ENCODE measurements around the gene CASK.

CASK gene

GRCh38 chrX:41499984-41500383 lies 423.4 kb downstream of the CASK start:
- Histone ChIP-seq H3K27me3 (ENCODE audit: control insufficient read depth, insufficient read depth, low read length) (no peaks in the 10 kb centered on the region), H3K36me3 (ENCODE audit: control insufficient read depth, insufficient read depth, low read length) (no peaks in the 10 kb centered on the region), H3K9ac (no peak overlapping the region), H3K9me3 (ENCODE audit: control insufficient read depth, low read length) (no peaks in the 10 kb centered on the region), H3K4me1 (no peaks in the 10 kb centered on the region), H3K4me3 (ENCODE audit: low read depth, low read length) (no peak overlapping the region), H3K79me2 (no peaks in the 10 kb centered on the region), H2AFZ (no peak overlapping the region), H3K4me2 (ENCODE audit: low read length) (no peak overlapping the region), H3K27ac (no peak overlapping the region)
- TF ChIP-seq CTCF (IDR thresholded peaks at IDR 0.05) = no peak

- no peaks in the 10 kb centered on the region for H3K79me2 ChIP-seq
These were observed 424.2 kb downstream of the CASK start for GRCh38 chrX:41499195-41499594.

GRCh38 chrX:41491267-41492004 lies 431.9 kb downstream of the CASK start:
- Histone ChIP-seq H3K79me2 (no peaks in the 10 kb centered on the region), H3K9ac (no peak overlapping the region), H3K9me3 (ENCODE audit: control insufficient read depth, low read length) (no peaks in the 10 kb centered on the region), H3K27me3 (ENCODE audit: control insufficient read depth, insufficient read depth, low read length) (no peaks in the 10 kb centered on the region), H3K4me1 (no peaks in the 10 kb centered on the region), H3K36me3 (ENCODE audit: control insufficient read depth, insufficient read depth, low read length) (no peaks in the 10 kb centered on the region), H3K27ac (no peak overlapping the region), H2AFZ (no peak overlapping the region), H3K4me2 (ENCODE audit: low read length) (no peak overlapping the region), H3K4me3 (ENCODE audit: low read depth, low read length) (no peak overlapping the region)
- TF ChIP-seq CTCF (IDR thresholded peaks at IDR 0.05) = no peak

More at GRCh38 chrX:41499195-41499594, 424.2 kb downstream of the CASK start:
- no peak overlapping the region for H3K4me2 ChIP-seq (ENCODE audit: low read length)
- TF ChIP-seq CTCF (IDR thresholded peaks at IDR 0.05) = no peak
- no peak overlapping the region for H2AFZ ChIP-seq
- no peaks in the 10 kb centered on the region for H3K36me3 ChIP-seq (ENCODE audit: control insufficient read depth, insufficient read depth, low read length)
- no peaks in the 10 kb centered on the region for H3K27me3 ChIP-seq (ENCODE audit: control insufficient read depth, insufficient read depth, low read length)
- no peak overlapping the region for H3K4me3 ChIP-seq (ENCODE audit: low read depth, low read length)
- H3K9me3 ChIP-seq (ENCODE audit: control insufficient read depth, low read length) = no peaks in the 10 kb centered on the region
- no peaks in the 10 kb centered on the region for H3K4me1 ChIP-seq
- H3K27ac ChIP-seq = no peak overlapping the region
- no peak overlapping the region for H3K9ac ChIP-seq

- Histone ChIP-seq H3K4me2 (ENCODE audit: low read length) (no peak overlapping the region), H3K27me3 (ENCODE audit: control insufficient read depth, insufficient read depth, low read length) (no peaks in the 10 kb centered on the region)
These were observed 432.9 kb downstream of the CASK start for GRCh38 chrX:41490446-41490845.

More at GRCh38 chrX:41490446-41490845, 432.9 kb downstream of the CASK start:
- Histone ChIP-seq H3K9me3 (ENCODE audit: control insufficient read depth, low read length) (no peaks in the 10 kb centered on the region), H3K79me2 (no peaks in the 10 kb centered on the region), H3K36me3 (ENCODE audit: control insufficient read depth, insufficient read depth, low read length) (no peaks in the 10 kb centered on the region), H3K4me3 (ENCODE audit: low read depth, low read length) (no peak overlapping the region), H3K9ac (no peak overlapping the region), H3K4me1 (no peaks in the 10 kb centered on the region), H2AFZ (no peak overlapping the region), H3K27ac (no peak overlapping the region)
- TF ChIP-seq CTCF (IDR thresholded peaks at IDR 0.05) = no peak

Data from parathyroid adenoma (tissue), 2 donors.